Mesenteric fat pad (tissue), 1 donor: ENCODE data around the gene PHKG2. TPM values are rescaled to one million over a fixed set of nuclear protein-coding genes. Genes with fewer than 3 reads are reported as not detected.

Experiments
- DNase-seq: peaks from one replicate; pipeline ENCODE4 v3.0.0-alpha.2; 2020; ENCODE audit warnings: low spot score
- total RNA-seq: library from RNA; stranded (reverse); fragmentation: NEBNext Ultra II Directional; extraction: Animal tissue kit (Norgen Biotek cat#: 25700); gene quantifications from one replicate; pipeline ENCODE4 v1.2.1, GENCODE V29; 2021
- donor health status: DM: yes; HTN: yes; CAD: no.

The PHKG2 gene
- total RNA-seq, 1 donor from 2014 or later = 20.8 TPM

DNA sequence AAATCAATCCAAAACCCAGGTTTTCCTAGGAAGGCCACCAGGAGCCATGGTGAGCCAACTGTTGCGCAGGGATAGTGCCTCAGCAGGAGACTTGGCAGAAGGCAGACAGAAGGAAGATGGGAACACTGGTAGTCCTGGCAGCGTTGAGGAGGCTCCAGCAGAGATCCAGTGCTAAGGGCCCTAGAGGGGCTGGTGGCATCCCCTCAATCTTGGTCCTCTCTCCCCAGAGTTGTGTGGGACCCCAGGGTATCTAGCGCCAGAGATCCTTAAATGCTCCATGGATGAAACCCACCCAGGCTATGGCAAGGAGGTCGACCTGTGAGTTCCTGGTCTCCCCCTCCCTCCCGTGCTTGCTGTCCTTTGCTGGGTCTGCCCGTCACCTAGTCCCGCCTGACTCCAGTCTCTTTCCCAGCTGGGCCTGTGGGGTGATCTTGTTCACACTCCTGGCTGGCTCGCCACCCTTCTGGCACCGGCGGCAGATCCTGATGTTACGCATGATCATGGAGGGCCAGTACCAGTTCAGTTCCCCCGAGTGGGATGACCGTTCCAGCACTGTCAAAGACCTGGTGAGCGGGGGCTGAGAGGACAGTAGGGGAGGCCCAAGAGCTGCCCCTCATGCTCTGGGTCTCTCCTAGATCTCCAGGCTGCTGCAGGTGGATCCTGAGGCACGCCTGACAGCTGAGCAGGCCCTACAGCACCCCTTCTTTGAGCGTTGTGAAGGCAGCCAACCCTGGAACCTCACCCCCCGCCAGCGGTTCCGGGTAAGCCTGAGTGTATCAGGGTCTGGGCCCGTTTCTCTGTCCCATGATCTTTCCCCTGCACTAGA is 7.9 kb downstream of the PHKG2 start:
- DNase-seq = no peak

DNA sequence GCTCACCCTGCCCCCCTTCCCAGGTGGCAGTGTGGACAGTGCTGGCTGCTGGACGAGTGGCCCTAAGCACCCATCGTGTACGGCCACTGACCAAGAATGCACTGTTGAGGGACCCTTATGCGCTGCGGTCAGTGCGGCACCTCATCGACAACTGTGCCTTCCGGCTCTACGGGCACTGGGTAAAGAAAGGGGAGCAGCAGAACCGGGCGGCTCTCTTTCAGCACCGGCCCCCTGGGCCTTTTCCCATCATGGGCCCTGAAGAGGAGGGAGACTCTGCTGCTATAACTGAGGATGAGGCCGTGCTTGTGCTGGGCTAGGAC is 8.5 kb downstream of the PHKG2 start:
- no peak for DNase-seq

DNA sequence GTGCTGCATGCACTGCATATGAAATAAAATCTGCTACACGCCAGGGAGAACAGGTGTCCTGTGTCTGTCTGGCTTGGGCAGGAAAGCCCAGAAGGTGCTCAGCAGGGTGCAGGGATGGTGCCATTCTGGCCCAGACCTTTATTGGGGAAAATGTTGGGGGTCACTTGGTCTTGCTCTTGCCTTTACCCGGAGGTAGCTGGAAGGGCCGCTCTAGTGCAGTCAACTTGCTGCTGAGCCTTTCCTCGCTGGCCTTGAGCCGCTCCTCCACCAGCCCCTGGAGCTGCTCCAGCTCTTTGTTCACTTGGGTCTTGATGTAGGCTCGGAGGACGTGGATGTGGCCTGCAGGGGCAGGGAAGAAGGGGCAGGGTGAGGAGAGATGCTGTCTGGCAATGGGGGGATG is 9.1 kb downstream of the PHKG2 start:
- no peak for DNase-seq

DNA sequence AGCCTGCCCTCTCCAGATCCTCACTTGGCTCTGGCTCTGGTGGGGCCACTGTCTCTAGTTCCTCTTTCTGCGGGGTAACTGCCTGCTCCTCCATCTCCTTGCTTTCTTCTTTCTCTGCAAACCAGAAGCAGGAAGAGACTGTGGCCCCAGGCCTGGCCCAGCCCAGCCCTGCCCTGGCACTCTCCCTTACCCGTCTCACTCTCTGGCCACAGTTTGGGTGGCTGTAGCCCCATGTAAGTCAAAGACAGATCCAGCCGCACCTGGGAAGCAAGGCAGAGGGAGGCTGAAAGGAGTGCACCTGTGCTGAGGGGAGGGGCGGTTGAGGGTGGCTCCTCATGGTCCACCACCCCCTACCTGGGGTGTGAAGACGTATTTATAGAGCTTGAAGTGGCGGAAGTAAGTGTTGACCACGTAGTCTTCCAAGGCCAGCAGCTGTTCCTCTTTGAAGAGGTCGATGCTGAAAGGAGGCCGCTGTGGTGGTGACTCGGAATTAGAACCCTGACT is 10.8 kb downstream of the PHKG2 start:
- DNase-seq = no peak

DNA sequence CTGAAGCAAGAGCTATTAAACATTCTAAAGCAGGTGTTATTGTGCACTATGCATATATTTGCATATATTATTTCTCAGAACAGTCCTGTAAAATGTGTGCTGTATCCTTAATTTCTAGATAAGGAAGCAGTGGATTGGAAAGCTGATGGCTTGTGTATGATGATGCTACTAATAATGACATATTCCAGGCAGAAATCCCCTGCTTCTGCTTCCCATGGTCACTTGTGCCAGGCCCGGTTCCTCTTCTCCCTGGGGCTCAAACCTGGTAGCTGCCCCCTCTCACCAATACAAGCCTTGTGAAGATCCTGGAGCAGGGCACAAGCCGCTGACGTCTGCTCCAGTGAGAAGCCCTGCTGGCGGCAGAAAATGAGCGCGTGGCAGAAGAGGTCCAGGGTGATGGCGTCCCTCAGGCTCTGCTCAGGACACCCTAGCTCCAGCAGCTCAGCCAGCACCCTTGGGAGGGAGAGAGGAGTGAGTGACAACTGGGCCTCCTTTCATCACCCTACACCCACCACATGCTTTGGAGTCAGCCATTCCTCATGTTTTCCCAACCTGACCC is 11.9 kb downstream of the PHKG2 start:
- no peak for DNase-seq

DNA sequence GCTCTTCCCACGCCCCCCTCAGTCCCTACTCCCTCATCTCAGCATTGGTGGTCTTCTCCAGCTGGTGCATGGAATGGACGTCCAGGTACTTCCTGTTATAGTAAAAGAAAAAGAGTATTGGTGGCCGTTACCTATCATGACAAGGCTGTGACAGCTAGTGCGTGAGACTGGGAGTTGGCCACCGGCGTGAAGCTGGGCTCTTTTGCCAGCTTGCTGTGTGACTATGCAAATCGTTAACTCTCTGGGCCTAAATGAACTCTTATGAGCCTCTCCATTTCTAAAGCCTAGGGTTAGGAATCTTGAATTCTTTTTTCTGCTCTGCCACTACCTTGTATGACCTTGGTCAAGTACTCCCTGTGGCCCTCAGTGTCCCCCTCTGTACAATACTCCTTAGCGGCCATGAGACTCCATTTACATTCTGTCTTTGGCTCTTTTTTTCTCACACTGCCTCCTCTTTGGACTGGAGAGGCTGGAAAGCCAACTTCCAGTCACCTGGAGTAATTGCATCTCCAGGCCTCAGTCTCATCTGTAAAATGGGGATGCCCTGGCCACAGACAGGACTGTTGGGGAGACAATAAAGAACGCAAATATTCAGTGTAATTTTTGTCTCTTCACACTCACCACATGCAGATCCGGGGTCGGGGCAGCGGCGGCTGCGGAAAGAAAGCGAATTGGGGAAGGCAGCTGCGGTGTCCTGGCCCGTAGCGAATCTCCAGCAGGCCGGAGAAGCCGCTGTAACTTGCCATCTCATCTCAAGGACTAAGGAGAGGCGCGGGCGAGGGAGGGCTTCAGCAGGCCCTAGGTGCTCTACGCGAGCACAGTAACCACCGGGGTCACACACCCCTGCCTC is 12.6 kb downstream of the PHKG2 start:
- no peak for DNase-seq

DNA sequence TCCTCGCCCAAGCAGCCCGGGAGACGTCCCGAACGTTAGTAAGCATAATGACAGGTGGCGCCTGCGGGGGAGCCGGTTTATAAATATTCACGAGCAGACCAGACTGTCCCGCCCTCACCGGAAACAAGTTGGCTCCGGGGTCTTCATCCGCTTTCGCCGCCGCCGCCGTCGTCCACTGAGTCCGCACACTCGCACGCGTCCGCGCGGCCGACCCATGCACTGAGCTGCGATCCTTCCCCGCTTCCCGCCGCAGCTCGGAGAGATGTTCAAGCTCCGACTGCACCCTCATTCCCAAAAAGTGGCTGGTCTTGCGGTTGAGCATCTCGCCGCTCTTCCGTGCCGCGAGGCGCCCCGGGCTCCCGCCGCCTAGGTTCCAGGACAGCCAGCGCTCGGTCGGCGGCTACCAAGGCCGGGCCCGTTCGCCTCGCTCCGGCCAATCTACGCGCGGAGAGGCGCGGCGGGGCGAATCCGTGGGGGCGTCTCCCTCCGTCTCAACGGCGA is 13.3 kb downstream of the PHKG2 start:
- no peak for DNase-seq

DNA sequence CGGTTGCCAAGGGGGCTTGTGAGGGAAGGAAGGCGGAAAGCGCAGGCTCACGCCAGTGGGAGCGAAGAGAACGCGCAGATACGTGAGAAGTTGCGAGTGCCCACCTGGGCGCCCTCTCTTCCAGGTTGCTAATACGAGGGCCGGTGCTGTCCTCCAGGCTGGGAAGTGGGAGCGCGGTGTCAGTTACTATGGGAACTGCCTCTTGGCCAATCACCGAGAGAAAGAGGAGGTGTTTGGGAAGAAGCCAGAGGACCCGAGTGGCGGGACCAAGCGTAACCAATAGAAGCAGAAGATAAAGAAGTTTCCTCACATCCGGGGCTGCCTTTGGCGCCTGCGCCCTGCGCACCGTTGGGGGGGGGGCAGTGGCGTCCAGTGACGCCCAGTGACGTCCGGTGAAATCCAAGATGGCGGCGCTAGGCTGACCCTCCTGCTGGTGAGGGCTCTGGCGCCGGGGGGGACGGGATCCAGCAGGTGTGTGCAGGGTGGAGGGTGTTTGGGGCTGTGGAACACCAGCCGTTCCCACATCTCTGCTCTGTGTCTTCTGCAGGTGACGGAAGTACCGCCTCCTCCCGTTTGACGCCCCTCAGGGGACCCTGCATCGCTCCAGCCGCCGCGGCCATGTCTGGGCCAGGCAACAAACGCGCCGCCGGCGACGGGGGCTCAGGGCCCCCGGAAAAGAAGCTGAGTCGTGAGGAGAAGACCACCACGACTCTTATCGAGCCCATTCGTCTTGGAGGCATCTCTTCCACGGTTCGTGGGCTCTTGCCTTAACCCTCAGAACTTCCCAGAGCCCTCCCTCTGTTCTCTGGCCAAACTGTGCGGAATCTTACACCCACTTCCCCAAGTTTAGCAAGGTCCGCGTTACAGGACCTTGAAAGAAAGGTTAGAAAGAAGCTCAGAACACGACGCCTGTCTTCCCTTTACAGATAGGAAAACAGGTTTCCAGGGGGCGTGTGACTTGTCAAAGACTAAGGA is 14.0 kb downstream of the PHKG2 start, which contains the start of the genes CFAP119 and RNF40:
Gene CFAP119 (minus strand): TSS at position 135 of the 975 bp plus-strand sequence. CDS start 314 bp downstream, outside the sequence.
Gene RNF40 (plus strand): TSS at position 395 of the 975 bp plus-strand sequence. CDS start 224 bp downstream, at position 619.
- peak; percentile 98 for DNase-seq

DNA sequence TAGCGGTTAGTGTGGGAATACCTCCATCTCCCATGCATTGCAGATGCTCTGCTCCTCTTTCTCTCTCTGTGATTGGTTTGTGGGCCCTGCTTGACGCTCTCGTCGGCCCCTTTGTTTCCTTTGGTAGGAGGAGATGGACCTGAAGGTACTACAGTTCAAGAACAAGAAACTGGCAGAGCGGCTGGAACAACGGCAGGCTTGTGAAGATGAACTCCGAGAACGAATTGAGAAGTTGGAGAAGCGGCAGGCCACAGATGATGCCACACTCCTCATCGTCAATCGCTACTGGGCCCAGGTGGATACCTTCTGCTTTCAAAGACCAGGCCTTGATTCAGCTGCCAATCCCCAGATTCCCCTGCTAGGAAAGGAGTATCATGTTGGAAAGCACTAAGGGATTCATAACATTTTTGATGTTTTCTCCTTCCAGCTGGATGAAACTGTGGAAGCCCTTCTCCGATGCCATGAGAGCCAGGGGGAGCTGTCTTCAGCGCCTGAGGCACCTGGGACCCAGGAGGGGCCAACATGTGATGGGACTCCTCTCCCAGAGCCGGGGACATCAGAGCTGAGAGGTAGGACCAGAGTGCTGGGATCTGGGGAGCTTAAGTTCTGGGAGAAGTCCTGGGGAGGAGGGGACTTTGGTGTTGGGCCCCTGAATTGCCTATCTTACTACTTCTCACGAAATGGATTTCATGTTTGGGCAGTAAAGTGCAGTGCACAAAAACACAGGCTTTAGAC is 14.9 kb downstream of the PHKG2 start:
- DNase-seq = no peak

DNA sequence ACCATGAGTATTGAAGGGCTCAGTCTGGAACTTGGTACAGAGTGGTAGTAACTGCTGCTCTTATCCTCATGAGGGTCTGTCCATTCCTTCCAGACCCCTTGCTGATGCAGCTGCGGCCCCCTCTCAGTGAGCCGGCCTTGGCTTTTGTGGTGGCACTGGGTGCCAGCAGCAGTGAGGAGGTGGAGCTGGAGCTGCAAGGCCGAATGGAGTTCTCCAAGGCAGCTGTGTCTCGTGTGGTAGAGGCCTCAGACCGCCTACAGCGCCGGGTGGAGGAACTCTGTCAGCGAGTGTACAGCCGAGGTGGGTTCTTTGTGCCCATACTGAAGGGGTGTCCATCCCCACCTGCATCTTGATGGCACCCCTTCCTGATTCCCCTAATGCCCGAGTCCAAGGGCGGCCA is 15.9 kb downstream of the PHKG2 start:
- DNase-seq = no peak

DNA sequence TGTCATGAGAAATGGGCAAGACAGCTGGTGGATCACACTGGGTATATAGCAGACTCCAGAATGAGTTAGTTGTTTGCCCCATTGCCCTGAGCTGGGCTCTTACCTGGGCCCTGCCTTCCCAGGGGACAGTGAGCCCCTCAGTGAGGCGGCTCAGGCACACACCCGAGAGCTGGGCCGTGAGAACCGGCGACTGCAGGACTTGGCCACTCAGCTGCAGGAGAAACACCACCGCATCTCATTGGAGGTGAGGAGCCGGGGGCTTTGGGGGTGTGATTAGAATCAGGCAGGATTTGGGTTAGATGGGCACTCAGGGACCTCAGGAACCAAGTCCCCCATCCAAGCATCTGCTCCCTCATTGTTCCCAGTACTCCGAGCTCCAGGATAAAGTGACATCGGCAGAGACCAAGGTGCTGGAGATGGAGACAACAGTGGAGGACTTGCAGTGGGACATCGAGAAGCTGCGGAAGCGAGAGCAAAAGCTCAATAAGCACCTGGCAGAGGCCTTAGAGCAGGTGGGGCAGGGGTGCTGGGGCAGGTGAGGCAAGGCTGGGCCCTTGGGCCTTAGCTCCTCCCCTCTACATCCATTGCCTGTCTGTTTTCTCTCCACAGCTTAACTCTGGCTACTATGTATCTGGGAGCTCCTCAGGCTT is 16.7 kb downstream of the PHKG2 start:
- no peak for DNase-seq

DNA sequence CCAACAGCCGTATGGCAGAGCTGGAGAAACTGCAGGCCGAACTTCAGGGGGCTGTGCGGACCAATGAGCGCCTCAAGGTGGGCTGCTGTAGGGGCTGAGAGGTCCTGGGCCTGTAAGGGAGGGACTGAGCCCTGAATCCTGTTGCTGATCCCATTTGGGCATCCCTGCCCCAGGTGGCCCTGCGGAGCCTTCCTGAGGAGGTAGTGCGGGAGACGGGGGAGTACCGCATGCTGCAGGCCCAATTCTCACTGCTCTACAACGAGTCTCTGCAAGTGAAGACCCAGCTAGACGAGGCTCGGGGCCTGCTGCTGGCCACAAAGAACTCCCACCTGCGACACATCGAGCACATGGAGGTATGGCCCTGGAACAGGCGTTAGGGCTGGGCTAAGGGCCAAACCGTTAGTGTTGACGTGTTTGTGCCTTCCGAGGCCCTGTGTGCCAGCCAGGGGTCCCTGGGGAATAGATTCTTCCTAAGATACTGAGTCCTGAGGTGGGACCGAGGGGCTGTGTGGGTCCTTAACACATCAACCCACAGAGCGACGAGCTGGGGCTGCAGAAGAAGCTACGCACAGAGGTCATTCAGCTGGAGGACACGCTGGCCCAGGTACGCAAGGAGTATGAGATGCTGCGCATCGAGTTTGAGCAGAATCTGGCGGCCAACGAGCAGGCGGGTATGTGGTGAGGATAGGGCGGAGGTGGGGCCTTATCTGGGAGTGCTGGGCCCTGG is 18.1 kb downstream of the PHKG2 start:
- DNase-seq = no peak

DNA sequence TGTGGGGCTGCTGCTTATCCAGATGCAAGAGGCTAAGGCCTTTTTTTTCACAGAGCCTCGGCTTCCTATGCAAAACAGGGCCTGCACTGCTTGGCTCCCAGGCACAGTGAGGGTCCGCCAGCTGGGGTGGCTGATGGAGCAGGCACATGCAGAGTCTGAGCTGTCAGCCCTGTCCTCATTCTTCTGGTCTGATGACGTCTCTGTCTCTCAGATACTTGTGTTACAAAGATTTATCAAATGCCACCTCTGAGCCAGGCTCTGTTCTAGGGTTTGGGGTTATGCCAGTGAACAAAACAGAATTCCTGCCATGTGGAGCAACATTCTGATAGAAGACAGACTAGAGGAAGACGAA is 18.7 kb downstream of the PHKG2 start:
- DNase-seq = no peak

DNA sequence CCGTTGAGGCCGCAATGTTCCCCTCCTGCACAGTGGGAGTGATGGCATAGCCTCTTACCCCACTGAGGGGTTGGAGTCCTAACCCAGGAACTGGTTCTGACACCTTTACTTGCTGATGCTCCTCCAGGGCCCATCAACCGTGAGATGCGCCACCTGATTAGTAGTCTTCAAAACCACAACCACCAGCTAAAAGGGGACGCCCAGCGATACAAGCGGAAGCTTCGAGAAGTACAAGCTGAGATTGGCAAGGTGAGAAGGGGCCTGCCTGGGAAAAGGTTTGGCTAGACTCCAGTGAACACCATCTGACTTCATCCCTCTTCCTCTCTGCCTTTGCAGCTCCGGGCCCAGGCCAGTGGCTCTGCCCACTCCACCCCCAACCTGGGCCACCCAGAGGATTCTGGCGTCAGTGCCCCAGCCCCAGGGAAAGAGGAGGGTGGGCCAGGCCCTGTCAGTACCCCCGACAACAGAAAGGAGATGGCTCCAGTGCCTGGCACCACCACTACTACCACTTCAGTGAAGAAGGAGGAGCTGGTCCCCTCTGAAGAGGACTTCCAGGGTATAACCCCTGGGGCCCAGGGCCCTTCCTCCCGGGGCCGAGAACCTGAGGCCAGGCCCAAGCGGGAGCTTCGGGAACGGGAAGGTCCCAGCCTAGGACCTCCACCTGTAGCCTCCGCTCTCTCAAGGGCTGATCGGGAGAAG is 19.7 kb downstream of the PHKG2 start:
- DNase-seq = no peak

DNA sequence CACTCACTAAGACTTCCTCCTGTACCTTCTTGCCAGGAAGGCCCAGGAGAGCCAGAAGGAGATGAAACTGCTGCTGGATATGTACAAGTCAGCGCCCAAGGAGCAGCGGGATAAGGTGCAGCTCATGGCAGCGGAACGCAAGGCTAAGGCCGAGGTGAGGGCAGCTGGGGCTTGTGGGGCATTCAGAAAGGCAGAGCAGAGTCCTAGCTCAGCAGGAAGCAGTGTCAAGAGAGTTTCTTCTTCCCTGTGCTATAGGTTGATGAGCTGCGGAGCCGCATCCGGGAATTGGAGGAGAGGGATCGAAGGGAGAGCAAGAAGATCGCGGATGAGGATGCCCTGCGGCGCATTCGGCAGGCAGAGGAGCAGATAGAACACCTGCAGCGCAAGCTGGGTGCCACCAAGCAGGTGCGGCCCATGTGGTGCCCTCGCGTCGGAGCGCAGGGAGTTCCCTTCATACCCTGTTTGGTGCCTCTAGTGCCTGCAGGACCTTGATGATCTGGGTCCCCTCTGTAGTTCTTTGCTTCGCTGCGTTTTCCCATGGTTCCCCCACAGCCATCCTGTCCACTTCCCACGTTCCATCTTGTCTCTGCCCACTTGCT is 20.5 kb downstream of the PHKG2 start:
- no peak for DNase-seq

DNA sequence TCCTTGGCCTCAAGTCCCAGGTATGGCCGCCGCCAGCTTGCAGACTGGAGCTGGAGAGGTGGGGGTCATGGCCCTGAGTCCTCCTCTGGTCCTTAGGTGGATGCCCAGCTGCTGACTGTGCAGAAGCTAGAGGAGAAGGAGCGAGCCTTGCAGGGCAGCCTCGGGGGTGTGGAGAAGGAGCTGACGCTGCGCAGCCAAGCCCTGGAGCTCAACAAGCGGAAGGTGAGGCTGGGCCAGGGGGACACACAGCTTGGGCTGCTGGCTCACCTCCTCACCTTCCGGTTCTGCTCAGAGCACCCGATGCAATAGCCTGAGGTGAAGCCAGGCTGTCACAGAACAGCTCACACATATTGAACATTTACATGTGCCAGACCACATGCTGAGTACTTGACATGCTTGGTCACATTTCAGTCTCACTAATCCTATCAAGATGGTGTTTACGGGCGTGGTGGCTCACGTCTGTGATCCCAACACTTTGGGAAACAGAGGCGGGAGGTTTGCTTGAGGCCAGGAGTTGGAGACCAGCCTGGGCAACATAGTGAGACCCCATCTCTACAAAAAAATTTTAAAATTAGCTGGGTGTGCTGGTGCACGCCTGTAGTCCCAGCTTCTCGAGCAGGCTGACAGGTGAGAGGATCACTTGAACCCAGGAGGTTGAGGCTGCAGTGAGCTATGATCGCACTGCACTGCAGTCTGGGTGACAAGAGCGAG is 21.3 kb downstream of the PHKG2 start:
- no peak for DNase-seq

DNA sequence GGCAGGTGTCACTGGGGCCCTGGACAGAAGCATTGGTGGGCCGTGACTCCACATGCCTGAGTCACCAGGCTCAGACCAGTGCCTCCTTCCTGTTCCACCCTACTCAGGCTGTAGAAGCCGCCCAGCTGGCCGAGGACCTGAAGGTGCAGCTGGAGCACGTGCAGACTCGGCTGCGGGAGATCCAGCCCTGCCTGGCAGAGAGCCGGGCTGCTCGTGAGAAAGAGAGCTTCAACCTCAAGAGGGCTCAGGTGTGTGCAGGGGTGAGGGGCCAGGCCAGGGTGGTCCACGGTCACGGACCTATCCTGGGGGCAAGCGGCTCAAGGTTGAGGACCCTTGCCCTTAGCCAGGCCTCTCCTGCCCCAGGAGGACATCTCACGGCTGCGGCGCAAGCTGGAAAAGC is 23.5 kb downstream of the PHKG2 start:
- no peak for DNase-seq
